ENCODE results near the gene COBL.

The COBL gene

GRCh38 chr7:51198654-51199053 is 118.0 kb downstream of the COBL start:
- Histone ChIP-seq H3K4me1 (ENCODE audit: insufficient read depth, low read length, poor library complexity, severe bottlenecking) (no peaks in the 10 kb centered on the region), H4K20me1 (ENCODE audit: insufficient read depth, low read length, poor library complexity, severe bottlenecking) (no peaks in the 10 kb centered on the region), H3F3A (ENCODE audit: low read depth) (no peaks in the 10 kb centered on the region), H3K9ac (ENCODE audit: low read depth, low read length, poor library complexity, severe bottlenecking) (no peak overlapping the region), H3K9me3 (ENCODE audit: insufficient read depth, low read depth, low read length) (peaks cover 3% of the 10 kb centered on the region; the same call in 1 of the 2 replicates), H3K4me3 (ENCODE audit: low read length, poor library complexity, severe bottlenecking) (no peak overlapping the region), H3K79me2 (ENCODE audit: insufficient read depth, low read length) (no peaks in the 10 kb centered on the region), H3K36me3 (ENCODE audit: insufficient read depth, low read length) (no peaks in the 10 kb centered on the region), H3K27me3 (ENCODE audit: insufficient read depth, low read length, poor library complexity, severe bottlenecking) (no peaks in the 10 kb centered on the region), H3K9me2 (replicated peaks; ENCODE audit: low read depth, low read length) (no peaks in the 10 kb centered on the region), H2AFZ (ENCODE audit: low read length) (no peak overlapping the region), H3K4me2 (ENCODE audit: low read depth, low read length, poor library complexity, severe bottlenecking) (no peak overlapping the region)
- TF ChIP-seq, protein P1, sequence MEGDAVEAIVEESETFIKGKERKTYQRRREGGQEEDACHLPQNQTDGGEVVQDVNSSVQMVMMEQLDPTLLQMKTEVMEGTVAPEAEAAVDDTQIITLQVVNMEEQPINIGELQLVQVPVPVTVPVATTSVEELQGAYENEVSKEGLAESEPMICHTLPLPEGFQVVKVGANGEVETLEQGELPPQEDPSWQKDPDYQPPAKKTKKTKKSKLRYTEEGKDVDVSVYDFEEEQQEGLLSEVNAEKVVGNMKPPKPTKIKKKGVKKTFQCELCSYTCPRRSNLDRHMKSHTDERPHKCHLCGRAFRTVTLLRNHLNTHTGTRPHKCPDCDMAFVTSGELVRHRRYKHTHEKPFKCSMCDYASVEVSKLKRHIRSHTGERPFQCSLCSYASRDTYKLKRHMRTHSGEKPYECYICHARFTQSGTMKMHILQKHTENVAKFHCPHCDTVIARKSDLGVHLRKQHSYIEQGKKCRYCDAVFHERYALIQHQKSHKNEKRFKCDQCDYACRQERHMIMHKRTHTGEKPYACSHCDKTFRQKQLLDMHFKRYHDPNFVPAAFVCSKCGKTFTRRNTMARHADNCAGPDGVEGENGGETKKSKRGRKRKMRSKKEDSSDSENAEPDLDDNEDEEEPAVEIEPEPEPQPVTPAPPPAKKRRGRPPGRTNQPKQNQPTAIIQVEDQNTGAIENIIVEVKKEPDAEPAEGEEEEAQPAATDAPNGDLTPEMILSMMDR (conservative IDR thresholded peaks at IDR 0.05; ENCODE audit: low read length): no peak
- no peak for TF ChIP-seq EZH2phosphoT487 (IDR thresholded peaks at IDR 0.05; ENCODE audit: borderline replicate concordance)

- Histone ChIP-seq H3K9me2 (replicated peaks; ENCODE audit: low read depth, low read length) (no peaks in the 10 kb centered on the region), H3K4me2 (ENCODE audit: low read depth, low read length, poor library complexity, severe bottlenecking) (no peak overlapping the region), H3K4me3 (ENCODE audit: low read length, poor library complexity, severe bottlenecking) (no peak overlapping the region), H3K9me3 (ENCODE audit: insufficient read depth, low read depth, low read length) (no peaks in the 10 kb centered on the region), H3F3A (ENCODE audit: low read depth) (no peaks in the 10 kb centered on the region), H3K27me3 (ENCODE audit: insufficient read depth, low read length, poor library complexity, severe bottlenecking) (no peaks in the 10 kb centered on the region), H2AFZ (ENCODE audit: low read length) (no peak overlapping the region), H4K20me1 (ENCODE audit: insufficient read depth, low read length, poor library complexity, severe bottlenecking) (no peaks in the 10 kb centered on the region), H3K9ac (ENCODE audit: low read depth, low read length, poor library complexity, severe bottlenecking) (no peak overlapping the region), H3K36me3 (ENCODE audit: insufficient read depth, low read length) (no peaks in the 10 kb centered on the region), H3K4me1 (ENCODE audit: insufficient read depth, low read length, poor library complexity, severe bottlenecking) (no peaks in the 10 kb centered on the region), H3K79me2 (ENCODE audit: insufficient read depth, low read length) (no peaks in the 10 kb centered on the region)
- TF ChIP-seq EZH2phosphoT487 (IDR thresholded peaks at IDR 0.05; ENCODE audit: borderline replicate concordance): no peak
- TF ChIP-seq, protein P1 (conservative IDR thresholded peaks at IDR 0.05; ENCODE audit: low read length): no peak
These were observed 125.6 kb downstream of the COBL start for GRCh38 chr7:51190969-51191368.

DNA sequence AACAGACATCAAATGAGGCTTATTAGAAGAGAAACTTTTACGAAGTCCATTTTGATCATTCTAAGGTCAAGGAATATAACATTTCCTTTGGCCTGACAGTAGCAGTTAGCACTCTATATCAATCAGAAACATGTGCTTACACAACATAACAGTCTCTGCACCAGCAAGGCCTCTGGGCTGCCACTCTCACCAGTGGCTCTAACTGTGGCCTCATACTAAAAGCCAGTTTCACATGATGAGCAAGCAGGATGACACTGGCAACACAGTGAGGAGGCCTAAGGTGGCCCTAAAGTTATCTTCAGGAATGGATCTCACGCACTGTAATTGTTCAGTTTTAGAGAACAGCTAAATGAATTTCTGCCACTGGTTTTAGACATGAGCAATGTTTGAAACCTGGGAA is 126.8 kb downstream of the COBL start:
- Histone ChIP-seq H3K4me3 (ENCODE audit: low read length, poor library complexity, severe bottlenecking) (no peak overlapping the region), H2AFZ (ENCODE audit: low read length) (no peak overlapping the region), H3K4me2 (ENCODE audit: low read depth, low read length, poor library complexity, severe bottlenecking) (no peak overlapping the region), H3F3A (ENCODE audit: low read depth) (no peaks in the 10 kb centered on the region), H3K4me1 (ENCODE audit: insufficient read depth, low read length, poor library complexity, severe bottlenecking) (no peaks in the 10 kb centered on the region), H3K9me3 (ENCODE audit: insufficient read depth, low read depth, low read length) (no peaks in the 10 kb centered on the region), H3K27me3 (ENCODE audit: insufficient read depth, low read length, poor library complexity, severe bottlenecking) (no peaks in the 10 kb centered on the region), H3K9me2 (replicated peaks; ENCODE audit: low read depth, low read length) (no peaks in the 10 kb centered on the region), H3K79me2 (ENCODE audit: insufficient read depth, low read length) (no peaks in the 10 kb centered on the region), H3K36me3 (ENCODE audit: insufficient read depth, low read length) (no peaks in the 10 kb centered on the region), H4K20me1 (ENCODE audit: insufficient read depth, low read length, poor library complexity, severe bottlenecking) (no peaks in the 10 kb centered on the region), H3K9ac (ENCODE audit: low read depth, low read length, poor library complexity, severe bottlenecking) (no peak overlapping the region)
- TF ChIP-seq EZH2phosphoT487 (IDR thresholded peaks at IDR 0.05; ENCODE audit: borderline replicate concordance): no peak
- TF ChIP-seq, protein P1 (conservative IDR thresholded peaks at IDR 0.05; ENCODE audit: low read length): no peak

Measured in Loucy (cell line).